ENCODE data around the gene MAPKAPK3.
"Not testable (repeated sequence)": the region's sequence is repeated elsewhere in the genome, so short reads cannot be mapped to it uniquely, and the experiment has no call there.

Gene MAPKAPK3

GRCh38 chr3:50657816-50658215 lies 40.9 kb downstream of the MAPKAPK3 start:
- DNase-seq: no peak

DNA sequence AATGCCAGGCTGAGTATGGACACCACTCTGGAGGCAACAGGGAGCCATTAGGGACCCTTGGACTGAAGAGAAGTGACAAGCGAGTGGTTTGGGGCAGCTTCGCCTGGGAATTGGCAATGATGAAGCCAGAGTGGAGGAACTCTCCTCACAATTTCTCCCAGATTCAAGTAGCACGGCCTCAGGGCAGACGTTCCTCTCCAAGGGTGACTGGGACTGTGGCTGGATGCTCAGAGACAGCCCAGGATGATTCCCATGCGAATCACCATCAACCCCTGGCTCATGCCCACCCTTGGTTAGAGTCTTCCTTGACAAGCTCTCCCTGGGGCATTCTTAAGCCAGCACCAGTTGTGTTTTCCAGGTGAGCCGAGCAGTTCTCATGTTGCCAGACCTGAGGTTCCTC lies 41.5 kb downstream of the MAPKAPK3 start:
- no peak for DNase-seq

DNA sequence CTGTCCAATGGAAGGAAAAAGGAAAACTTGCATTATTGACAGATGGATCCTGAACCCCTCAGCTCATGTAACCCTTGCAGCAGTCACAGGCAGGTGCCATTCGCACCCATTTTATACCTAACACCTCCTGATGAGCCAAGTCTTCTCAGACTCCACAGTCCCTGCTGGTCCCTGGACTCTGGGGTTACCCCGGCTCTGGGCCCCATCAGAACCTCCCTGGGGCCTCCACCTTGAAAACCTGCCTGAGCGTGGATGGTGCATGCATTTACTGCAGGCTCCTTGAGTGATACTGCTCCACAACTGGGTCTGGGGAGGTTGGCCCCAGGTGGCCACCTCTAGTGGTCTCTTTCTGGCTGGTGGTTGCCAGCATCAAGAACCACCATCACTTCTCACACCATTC lies 41.9 kb downstream of the MAPKAPK3 start:
- no peak for DNase-seq

DNA sequence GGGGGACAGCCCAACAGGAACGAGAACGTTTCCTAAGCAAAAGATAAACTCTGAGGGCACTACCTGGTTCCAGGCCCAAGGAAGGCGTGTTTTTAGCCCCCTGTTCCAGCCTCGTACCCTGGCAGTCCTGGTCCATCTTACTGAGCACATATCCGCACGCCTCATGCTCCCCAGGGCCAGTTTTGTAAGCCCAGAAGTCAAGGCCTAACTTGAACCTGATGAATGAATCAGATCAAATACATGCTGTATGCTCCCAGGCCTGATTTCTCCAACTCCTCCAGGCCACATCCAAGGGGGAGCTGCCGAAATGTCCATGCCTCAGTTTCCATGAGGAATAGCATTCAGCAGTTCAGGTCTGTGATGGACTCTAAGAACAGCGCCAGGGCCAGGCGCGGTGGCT lies 43.4 kb downstream of the MAPKAPK3 start:
- DNase-seq: no peak

DNA sequence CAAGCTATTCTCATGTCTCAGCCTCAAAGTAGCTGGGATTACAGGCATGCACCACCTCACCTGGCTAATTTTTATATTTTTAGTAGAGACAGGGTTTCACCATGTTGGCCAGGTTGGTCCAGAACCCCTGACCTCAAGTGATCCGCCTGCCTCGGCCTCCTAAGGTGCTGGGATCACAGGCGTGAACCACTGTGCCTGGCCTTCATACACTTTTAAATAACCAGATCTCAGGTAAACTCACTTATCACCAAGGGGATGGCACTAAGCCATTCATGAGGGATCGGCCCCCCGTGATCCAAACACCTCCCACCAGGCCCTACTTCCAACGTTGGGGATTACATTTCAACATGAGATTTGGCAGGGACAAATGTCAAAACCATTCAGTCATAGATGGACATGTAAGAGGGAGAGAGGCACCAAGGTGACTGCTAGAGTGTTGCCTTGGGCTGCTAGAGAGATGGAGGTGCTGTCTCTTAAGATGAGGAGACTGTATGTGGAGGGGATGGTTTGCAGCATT lies 44.4 kb downstream of the MAPKAPK3 start:
- DNase-seq: no peak

GRCh38 chr3:50662408-50662807 lies 45.5 kb downstream of the MAPKAPK3 start:
- no peak for DNase-seq

DNA sequence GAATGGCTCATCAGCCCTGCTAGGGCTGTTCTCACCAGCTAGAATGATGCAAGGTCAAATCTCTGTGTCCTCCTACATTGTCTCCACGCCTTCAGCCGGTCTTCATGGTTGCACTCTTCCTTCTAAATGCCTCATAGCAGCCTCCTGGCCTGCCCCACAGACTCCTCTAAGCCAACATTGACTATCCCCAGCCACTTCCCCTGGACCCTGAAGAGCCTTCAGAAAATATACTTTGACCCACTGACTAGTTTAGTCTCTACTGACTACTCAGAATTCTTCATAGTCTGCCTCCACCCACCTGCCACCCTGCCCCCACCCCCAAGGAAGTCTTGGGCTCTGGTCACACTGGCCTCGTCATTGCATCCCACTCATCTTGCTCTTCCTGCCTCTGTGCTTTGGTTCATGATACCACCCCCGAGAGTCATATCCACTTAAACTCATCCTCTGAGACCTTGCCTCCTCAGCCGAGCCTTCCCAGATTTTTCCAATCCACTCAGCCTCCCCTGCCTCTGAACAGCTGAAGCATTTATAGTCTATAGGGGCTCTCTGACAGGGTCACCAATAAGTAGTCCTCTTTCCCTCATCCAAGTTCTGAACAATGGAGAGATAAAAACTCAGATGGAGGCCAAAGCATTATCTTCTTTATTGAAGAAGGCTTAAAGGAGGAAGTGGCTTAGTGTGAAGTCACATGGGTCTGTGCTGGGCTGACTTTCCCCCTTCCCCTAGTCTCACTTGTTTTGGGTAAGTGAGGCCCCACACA lies 48.3 kb downstream of the MAPKAPK3 start:
- DNase-seq: no peak

DNA sequence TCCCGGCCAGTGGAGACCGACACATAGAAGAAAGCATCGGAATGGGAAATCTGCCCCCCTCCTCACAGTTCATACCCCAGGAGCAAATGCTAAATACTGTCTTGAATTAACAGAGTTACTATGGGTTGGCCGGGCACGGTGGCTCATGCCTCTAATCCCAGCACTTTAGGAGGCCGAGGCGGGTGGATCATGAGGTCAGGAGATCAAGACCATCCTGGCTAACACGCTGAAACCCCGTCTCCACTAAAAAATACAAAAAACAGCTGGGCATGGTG lies 48.8 kb downstream of the MAPKAPK3 start:
- not testable (repeated sequence) for DNase-seq

DNA sequence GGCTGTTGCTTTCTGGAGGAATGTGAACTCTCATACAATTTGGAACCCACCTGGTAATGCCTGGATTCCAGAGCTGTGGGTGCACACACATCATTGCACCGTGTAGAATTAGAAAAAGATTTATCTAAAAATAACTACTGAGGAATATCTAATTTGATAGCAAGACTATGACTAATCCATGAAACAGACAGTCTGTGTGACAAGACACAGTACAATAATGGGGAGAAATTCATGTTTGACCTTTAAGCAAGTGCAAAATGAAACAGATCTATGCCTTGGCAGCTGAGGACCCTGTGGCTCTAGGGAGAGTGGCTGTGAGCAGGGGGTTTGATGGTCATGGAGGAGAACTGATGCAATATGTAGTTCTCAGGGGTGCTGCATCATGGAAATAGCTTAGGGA lies 49.9 kb downstream of the MAPKAPK3 start:
- no peak for DNase-seq

- DNase-seq: no peak
These were observed 54.4 kb downstream of the MAPKAPK3 start for GRCh38 chr3:50671331-50671730.

DNA sequence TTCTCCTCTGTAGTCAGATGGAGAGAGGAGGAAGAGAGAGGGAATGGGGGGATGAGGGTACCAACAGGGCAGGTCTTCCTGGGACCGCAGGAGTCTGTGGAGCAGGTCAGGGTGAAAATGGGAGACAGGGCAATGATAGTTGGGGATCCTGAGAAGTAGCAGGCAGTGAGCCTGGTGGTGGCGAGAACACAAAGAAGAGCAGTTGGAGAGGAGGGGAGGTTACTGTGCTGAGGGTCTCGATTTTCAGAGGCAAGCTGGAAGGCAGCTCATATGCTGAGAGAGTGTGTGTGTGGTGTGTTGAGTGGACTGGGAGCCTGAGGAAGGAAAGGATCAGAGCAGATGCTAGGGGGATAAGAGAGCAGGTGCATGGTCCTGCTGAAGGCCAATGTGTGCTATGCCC lies 55.7 kb downstream of the MAPKAPK3 start:
- no peak for DNase-seq

GRCh38 chr3:50673931-50674330 lies 57.0 kb downstream of the MAPKAPK3 start:
- DNase-seq: no peak

GRCh38 chr3:50674349-50675178 lies 57.6 kb downstream of the MAPKAPK3 start, which contains the start of gene DOCK3:
Gene DOCK3, plus strand, starts transcription at chr3:50674927. Its CDS starts 337 bp downstream, at chr3:50675264.
- peak; percentile 7 for DNase-seq

DNA sequence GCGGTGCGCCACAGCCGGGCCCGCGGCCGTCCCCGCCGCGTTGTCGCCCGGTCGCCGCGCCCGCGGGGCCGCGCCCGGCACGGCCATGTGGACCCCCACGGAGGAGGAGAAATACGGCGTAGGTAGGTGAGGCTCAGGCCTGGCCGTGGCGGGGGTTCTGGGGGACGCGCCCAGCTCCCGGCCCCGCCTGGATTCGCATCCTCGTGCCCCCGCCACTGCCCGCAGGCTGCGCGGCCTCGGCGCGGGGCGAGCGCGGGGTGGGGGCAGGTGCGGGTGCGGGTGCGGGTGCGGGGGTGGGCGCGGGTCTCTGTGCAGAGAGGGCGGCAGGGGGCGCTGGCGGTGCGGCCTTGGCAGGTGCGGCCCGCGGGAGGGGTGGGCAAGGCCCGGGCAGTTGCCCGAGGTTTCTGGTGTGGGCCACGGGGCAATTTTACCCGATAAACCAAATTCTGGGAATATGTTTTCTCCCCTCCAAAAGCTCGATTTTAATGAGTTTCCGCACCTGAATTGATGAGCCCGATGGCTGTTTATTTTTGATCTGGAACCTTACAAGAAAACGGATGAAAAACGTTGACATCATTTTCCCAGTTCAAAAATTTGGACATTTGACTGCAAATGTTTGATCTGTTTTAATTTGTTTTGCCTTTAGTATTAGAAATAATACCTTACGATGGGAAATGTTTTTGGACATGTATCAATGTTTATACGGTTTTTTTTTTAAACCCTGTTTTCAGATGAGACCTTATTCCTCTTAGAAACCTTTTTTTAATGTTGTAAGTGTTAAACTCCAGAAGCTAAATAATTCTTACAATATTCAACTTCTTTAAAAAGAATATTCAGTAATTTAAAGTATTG lies 58.5 kb downstream of the MAPKAPK3 start:
- no peak for DNase-seq

DNA sequence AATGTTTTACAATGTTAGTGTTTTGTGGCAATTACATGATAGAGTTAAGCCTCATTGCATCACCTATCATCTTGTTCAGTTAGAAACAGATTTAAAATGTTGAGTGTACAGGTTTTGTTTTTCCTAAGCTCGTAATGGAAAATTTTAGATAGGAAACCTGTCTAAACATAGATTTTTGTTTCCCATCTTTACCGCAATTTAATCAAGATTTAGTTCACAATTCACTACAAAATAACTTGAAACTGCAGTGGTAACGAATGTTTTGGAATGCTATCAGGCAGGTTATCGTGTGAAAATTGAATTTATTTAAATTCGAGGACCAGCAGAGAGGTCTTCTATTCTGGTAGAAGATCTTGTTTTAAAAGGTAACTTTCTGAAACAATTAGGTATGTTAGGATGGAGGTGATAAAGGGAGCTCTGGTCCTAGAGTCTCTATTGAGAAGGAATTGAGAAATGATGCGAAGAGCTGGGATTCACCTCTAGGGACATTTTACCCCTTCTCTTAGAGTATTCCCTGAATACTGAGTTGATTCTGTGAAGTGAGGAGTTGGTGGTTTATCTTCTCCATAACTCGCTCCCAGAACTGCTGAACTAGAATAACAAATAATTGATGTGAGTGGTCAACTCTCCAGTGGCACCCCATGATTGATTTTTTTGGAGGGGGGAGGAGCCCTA lies 59.2 kb downstream of the MAPKAPK3 start:
- DNase-seq: no peak

DNA sequence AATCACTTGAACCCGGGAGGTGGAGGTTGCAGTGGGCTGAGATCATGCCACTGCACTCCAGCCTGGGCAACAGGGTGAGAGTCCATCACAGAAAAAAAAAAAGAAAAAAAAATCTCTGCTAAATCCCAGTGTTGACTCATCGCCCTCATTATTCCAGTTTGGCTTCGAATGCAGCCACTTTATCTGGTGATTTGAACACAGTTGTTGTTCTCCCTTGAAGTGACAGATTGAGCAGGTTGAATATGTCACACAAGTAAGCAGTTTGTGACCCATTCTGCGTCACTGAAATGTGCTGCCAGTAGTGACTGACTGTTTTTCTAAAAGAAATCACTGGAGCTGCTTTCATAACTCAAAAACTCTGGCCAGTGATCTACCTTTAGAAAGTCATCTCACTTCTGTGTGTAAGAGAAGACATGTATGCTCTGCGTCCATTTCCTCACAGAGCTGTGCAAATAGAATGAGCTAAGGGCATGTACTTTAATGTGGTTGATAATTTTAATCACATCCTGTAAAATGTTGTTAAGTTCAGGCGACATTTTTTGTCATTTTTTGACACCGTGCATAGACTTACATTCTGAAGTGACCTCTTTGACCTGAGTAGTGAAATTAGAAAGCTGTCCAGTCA lies 70.3 kb downstream of the MAPKAPK3 start:
- no peak for DNase-seq

GRCh38 chr3:50687916-50688315 lies 71.0 kb downstream of the MAPKAPK3 start:
- no peak for DNase-seq

- not testable (repeated sequence) for DNase-seq
These were observed 71.7 kb downstream of the MAPKAPK3 start for GRCh38 chr3:50688602-50689001.

- no peak for DNase-seq
These were observed 72.6 kb downstream of the MAPKAPK3 start for GRCh38 chr3:50689558-50689957.

- DNase-seq: no peak
These were observed 78.1 kb downstream of the MAPKAPK3 start for GRCh38 chr3:50695031-50695430.

DNA sequence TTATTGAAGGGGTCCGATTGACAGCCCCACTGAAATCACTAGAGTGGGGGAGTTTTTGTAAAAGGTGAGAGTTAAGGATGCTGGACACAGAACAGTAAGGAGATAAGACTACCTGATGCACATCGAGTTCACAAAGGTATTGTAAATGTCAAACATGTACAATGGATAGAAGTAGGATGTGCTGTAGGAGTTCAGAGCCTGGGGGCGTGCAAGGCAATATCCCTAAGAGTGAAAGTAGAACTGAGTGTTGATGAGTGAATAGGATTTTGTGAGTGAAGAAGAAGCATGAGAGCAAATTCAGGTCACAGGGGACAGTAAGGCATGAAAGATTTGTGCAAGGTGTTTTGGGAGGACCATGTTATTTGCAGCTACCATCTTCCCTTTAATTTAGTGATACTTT lies 79.3 kb downstream of the MAPKAPK3 start:
- DNase-seq: no peak

GRCh38 chr3:50698269-50698668 lies 81.3 kb downstream of the MAPKAPK3 start:
- DNase-seq: no peak
